Mononuclear cell (primary cell): ENCODE measurements around the gene SLC35A5. TPM values are rescaled to one million over a fixed set of nuclear protein-coding genes. Genes with fewer than 3 reads are reported as not detected.
"Not testable (repeated sequence)": the region's sequence is repeated elsewhere in the genome, so short reads cannot be mapped to it uniquely, and the experiment has no call there.

Experiments
- H3K27me3 ChIP-seq: 2 replicates; pipeline ENCODE4 v1.6.0; 2011; ENCODE audit warnings: low read length, control low read depth; ENCODE audit not compliant: insufficient read depth
- H3K4me1 ChIP-seq: 2 replicates; pipeline ENCODE4 v1.5.1; 2011; ENCODE audit warnings: mild to moderate bottlenecking, low read length, control low read depth; ENCODE audit not compliant: insufficient read depth
- H3K4me3 ChIP-seq: 2 replicates; pipeline ENCODE4 v1.5.1; 2011; ENCODE audit warnings: mild to moderate bottlenecking, low read length, moderate library complexity
- H3K9me3 ChIP-seq: 2 replicates; pipeline ENCODE4 v1.5.1; 2011; ENCODE audit warnings: low read depth, mild to moderate bottlenecking, control low read depth, low read length
- total RNA-seq: library from RNA; depleted of rRNA; stranded (reverse); fragments of >200 nt; gene quantifications from one replicate; pipeline ENCODE4 v1.2.3, GENCODE V29; 2012

Gene SLC35A5
- total RNA-seq, result 13.7 TPM

GRCh38 chr3:112561734-112562529, at the start of gene SLC35A5, which contains the start of gene ATG3:
Gene SLC35A5, plus strand, starts transcription at chr3:112562045. Its CDS starts 1,359 bp downstream, at chr3:112563404.
Gene ATG3, minus strand, starts transcription at chr3:112561962. Its CDS starts 434 bp downstream, at chr3:112561528.
- H3K4me3 ChIP-seq, result peak within 1 kb of the TSS; percentile 97
- no peaks in the 10 kb centered on the region for H3K9me3 ChIP-seq
- H3K4me1 ChIP-seq, result peaks cover 31% of the 10 kb centered on the region
- H3K27me3 ChIP-seq, result no peaks in the 10 kb centered on the region

DNA sequence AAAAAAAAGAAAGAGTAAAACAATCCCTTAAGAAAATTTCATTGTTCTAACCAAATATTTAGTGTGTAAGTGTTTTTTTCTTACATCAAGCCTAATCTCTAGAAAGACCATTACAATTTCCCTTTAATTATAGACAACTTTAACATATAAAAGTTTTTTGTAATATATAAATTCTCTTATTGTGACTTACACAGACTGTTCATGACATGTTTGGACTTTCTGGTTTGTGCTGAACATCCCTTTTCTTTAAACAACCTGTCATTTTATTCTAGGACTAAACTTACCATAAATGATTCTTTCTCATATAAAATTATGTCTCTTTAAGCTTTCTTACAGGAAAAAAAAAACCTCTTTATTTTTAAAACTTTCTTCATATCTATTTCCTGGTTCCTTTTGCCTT, 49.5 kb upstream of the SLC35A5 start:
- no peak overlapping the region for H3K4me3 ChIP-seq
- H3K9me3 ChIP-seq, result no peaks in the 10 kb centered on the region
- no peaks in the 10 kb centered on the region for H3K27me3 ChIP-seq
- peaks cover 20% of the 10 kb centered on the region for H3K4me1 ChIP-seq

GRCh38 chr3:112514527-112515128, 47.2 kb upstream of the SLC35A5 start:
- H3K27me3 ChIP-seq, result no peaks in the 10 kb centered on the region
- H3K4me3 ChIP-seq, result no peak overlapping the region
- no peaks in the 10 kb centered on the region for H3K9me3 ChIP-seq
- H3K4me1 ChIP-seq, result peaks cover 7% of the 10 kb centered on the region

- not testable (repeated sequence) for H3K4me3 ChIP-seq, H3K27me3 ChIP-seq, H3K9me3 ChIP-seq, H3K4me1 ChIP-seq
Observed at GRCh38 chr3:112518970-112519369, 42.9 kb upstream of the SLC35A5 start.

- peaks cover 3% of the 10 kb centered on the region for H3K4me1 ChIP-seq
Observed at GRCh38 chr3:112519424-112520001, 42.3 kb upstream of the SLC35A5 start.

DNA sequence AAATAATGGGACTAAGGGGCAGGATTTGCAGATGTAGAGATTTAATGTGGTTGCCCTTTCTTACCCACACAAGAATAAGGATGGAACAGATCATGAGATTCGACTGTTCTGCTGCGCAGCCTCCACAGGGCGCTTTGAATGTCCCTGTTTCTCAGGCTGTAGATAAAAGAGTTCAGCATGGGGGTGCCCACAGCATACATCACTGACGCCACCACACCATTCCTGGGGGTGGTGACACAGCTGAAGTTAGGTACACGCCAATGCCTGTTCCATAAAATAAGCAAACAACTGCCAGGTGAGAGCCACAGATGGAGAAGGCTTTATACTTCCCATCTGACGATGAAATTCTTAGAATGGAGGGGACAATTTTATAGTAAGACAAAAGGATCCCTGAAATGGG, 37.7 kb upstream of the SLC35A5 start:
- not testable (repeated sequence) for H3K4me3 ChIP-seq, H3K27me3 ChIP-seq, H3K4me1 ChIP-seq, H3K9me3 ChIP-seq

More at GRCh38 chr3:112519424-112520001, 42.3 kb upstream of the SLC35A5 start:
- Histone ChIP-seq H3K9me3 (no peaks in the 10 kb centered on the region), H3K27me3 (no peaks in the 10 kb centered on the region), H3K4me3 (no peak overlapping the region)

DNA sequence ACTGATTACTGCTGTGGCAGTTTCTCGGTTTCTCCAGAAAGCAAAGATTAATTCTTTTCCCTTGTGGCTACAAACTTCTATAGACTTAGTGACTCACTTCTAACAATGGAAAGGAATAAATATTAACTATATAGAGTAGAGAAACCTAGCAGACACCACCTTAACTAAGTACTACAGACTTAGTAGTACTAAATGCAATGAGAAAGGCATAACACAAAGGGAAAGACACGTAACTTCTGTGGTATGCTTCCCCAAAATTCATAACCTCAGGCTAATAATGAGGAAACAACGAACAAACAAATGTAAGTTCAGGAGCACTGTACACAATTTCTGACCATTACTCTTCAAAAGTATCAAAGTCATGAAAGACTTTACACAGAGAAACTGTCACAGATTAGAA, 31.3 kb upstream of the SLC35A5 start:
- H3K9me3 ChIP-seq, result no peaks in the 10 kb centered on the region
- no peaks in the 10 kb centered on the region for H3K27me3 ChIP-seq
- H3K4me3 ChIP-seq, result no peak overlapping the region
- H3K4me1 ChIP-seq, result no peaks in the 10 kb centered on the region

DNA sequence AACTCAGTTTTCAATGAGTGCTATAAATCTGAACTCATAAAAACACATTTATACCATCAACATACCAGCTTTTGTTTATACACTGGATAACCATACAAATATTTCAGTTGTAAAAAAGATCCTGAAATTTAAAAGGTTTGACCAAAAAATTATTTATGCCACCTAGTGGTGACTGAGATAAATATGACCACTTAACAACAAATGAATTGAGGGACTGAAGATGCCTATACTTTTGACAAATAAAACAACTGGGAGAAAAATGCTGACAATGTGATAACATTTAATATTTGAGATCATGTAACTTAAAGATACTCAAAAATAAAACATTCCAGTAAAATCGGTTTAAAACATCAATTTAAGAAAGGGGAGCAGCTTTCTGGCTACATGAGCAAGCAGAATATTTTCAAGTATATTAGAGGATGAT, 30.5 kb upstream of the SLC35A5 start:
- H3K4me1 ChIP-seq, result no peaks in the 10 kb centered on the region
- H3K4me3 ChIP-seq, result no peak overlapping the region
- no peaks in the 10 kb centered on the region for H3K27me3 ChIP-seq
- no peaks in the 10 kb centered on the region for H3K9me3 ChIP-seq

DNA sequence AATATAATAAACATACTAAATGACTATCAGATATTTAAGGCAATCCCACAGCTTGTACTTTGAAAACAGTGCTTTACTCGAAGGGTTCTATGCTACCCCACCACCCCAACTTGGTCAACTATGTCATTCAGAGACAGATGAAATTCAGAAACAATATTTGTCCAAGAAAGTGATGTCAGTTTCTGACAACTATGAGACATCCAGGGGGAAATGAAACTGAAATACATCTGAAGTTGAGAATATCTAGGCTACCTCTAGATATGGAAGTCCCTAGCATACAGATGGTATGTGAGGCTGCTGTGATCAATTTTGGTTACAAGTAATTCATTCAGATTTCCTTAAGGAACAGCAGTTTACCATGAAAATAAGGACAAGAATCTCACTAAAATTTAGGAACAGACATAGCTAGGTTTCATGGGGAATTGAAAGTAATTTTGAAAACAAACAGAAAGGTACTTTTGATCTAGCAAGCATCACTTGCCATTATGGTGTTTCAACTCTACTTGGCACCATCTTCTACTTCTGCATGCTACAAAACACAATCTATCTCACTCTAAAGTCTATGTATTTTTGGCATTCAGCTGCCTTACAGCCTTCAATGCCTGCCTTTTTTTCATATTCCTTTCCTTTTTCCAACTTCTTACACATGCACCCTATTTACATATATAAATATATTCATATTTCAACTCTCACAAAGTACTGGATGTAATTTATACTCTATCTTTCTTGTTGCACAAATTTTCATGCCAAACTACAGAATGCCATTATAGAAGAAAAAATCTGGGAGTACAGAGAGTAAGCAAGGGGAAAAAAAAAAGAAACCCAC, 21.8 kb upstream of the SLC35A5 start:
- Histone ChIP-seq H3K4me1 (no peaks in the 10 kb centered on the region), H3K27me3 (no peaks in the 10 kb centered on the region), H3K9me3 (no peaks in the 10 kb centered on the region), H3K4me3 (no peak overlapping the region)

GRCh38 chr3:112546216-112546759, 15.6 kb upstream of the SLC35A5 start:
- H3K4me1 ChIP-seq, result no peaks in the 10 kb centered on the region
- no peaks in the 10 kb centered on the region for H3K27me3 ChIP-seq
- H3K9me3 ChIP-seq, result no peaks in the 10 kb centered on the region
- H3K4me3 ChIP-seq, result no peak overlapping the region

- no peak overlapping the region for H3K4me3 ChIP-seq
- no peaks in the 10 kb centered on the region for H3K27me3 ChIP-seq
- H3K9me3 ChIP-seq, result no peaks in the 10 kb centered on the region
- H3K4me1 ChIP-seq, result peaks cover 18% of the 10 kb centered on the region
Observed at GRCh38 chr3:112550859-112551258, 11.0 kb upstream of the SLC35A5 start.

DNA sequence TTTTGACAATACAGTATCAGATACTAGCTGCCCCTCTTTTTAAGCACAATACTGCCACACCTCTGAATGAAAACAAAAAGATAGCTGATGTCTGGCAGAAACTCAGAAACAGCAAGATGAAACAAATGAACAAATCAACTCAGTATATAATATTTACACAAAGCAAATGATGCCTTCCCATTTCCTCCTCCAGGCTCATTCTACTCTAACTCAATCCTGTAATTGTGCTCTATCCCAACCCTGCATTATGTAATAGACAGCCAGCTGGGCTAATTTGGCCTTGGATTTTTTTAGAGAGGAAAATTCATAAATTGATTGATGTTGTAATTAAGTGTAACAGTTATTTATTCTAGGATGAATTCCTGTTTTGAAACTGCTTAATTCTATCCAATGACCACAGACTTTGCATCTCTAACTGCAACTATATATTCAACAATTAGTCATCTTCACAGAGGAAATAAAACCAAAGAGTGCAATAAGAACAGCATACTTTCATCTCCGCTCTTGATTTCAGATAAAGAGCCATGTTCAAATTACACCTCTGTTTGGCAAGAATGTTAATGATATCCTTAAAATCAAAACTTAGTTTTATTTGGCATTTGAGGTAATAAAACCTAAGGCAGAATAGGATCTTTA, 6.2 kb upstream of the SLC35A5 start:
- Histone ChIP-seq H3K9me3 (no peaks in the 10 kb centered on the region), H3K27me3 (no peaks in the 10 kb centered on the region), H3K4me1 (peaks cover 44% of the 10 kb centered on the region), H3K4me3 (no peak overlapping the region)

- Histone ChIP-seq H3K9me3 (no peaks in the 10 kb centered on the region), H3K4me1 (peaks cover 51% of the 10 kb centered on the region), H3K27me3 (no peaks in the 10 kb centered on the region), H3K4me3 (no peak overlapping the region)
Observed at GRCh38 chr3:112557976-112558375, 3.9 kb upstream of the SLC35A5 start.

GRCh38 chr3:112560307-112560706, 1.5 kb upstream of the SLC35A5 start:
- Histone ChIP-seq H3K9me3 (no peaks in the 10 kb centered on the region), H3K27me3 (no peaks in the 10 kb centered on the region), H3K4me3 (peak overlapping the region; percentile 97), H3K4me1 (peaks cover 42% of the 10 kb centered on the region)
